GM12878 (cell line): ENCODE measurements around the gene TLX2. TPM values are rescaled to one million over a fixed set of nuclear protein-coding genes. Genes with fewer than 3 reads are reported as not detected.

ENCODE experiments used
- ATAC-seq: fragments of 200-7000 bp; cut with Tn5 transposase; 3 replicates; pipeline ENCODE4 v1.9.1; 2020; ENCODE audit warnings: mild to moderate bottlenecking, moderate library complexity
- BruUV-seq: library from RNA; stranded (reverse); fragments of 400-500 nt; replicated peaks from 2 replicates; lab custom pipeline; 2021; lab: Mats Ljungman, UMichigan
- CTCF ChIA-PET: fragments of 300-600 bp; sonication (Branson Sonifier 250); formaldehyde crosslinking; extraction: SDS; loops from one replicate; lab custom pipeline; 2021; ENCODE audit warnings: inconsistent platforms; lab: Yijun Ruan, JAX
- POLR2A ChIA-PET: fragments of 350-600 bp; formaldehyde crosslinking; extraction: SDS; loops from one replicate; lab custom pipeline; 2021; ENCODE audit warnings: inconsistent platforms; lab: Charles Lee
- RAD21 ChIA-PET: fragments of 300-600 bp; sonication (Branson Sonifier 250); formaldehyde crosslinking; loops from one replicate; lab custom pipeline; 2023; ENCODE audit warnings: antibody characterized with exemption; ENCODE audit not compliant: unreplicated experiment; lab: Charles Lee
- SMC1A ChIA-PET: fragments of 300-600 bp; sonication (Branson Sonifier 250); formaldehyde crosslinking; loops from one replicate; lab custom pipeline; 2023; ENCODE audit not compliant: unreplicated experiment, uncharacterized antibody; lab: Charles Lee
- DNase-seq: peaks from one replicate; pipeline ENCODE4 v3.0.0-alpha.2; 2011; ENCODE audit warnings: low read depth, low spot score
- FAIRE-seq: peaks from 3 replicates; lab custom pipeline; 2011; peaks lifted over from hg19 to GRCh38; lab: Jason Lieb, UNC
- H2AFZ ChIP-seq: 2 replicates; pipeline ENCODE4 v1.6.0; 2011; ENCODE audit warnings: low read depth, low read length, control low read depth; ENCODE audit not compliant: control insufficient read depth
- H3K27ac ChIP-seq: 2 replicates; pipeline ENCODE4 v1.5.1; 2011; ENCODE audit warnings: control low read depth; ENCODE audit not compliant: control insufficient read depth, insufficient read depth
- H3K27me3 ChIP-seq, 2 experiments: replicated peaks in 1 of 2; 2 replicates each; pipeline versions ENCODE4 v1.6.0 to v1.6.1; 2011; ENCODE audit warnings: low read length in 1 of 2; ENCODE audit not compliant: control insufficient read depth in 2 of 2, insufficient read depth in 2 of 2
- H3K36me3 ChIP-seq, 2 experiments: 2 replicates each; pipeline ENCODE4 v1.5.1; 2011; ENCODE audit warnings: low read length in 1 of 2; ENCODE audit not compliant: control insufficient read depth in 2 of 2, insufficient read depth in 2 of 2
- H3K4me1 ChIP-seq: 2 replicates; pipeline ENCODE4 v1.6.1; 2011; ENCODE audit warnings: mild to moderate bottlenecking, low read length, moderate library complexity, mixed read lengths; ENCODE audit not compliant: control insufficient read depth, insufficient read depth
- H3K4me2 ChIP-seq: 2 replicates; pipeline ENCODE4 v1.6.0; 2011; ENCODE audit warnings: control low read depth; ENCODE audit not compliant: control insufficient read depth, insufficient read depth
- H3K4me3 ChIP-seq: fragments of 200-600 bp; sonication (generic); 2 replicates; pipeline ENCODE4 v1.5.1; 2016
- H3K79me2 ChIP-seq: 2 replicates; pipeline ENCODE4 v1.6.0; 2011; ENCODE audit warnings: low read length; ENCODE audit not compliant: control insufficient read depth, insufficient read depth
- H3K9ac ChIP-seq: 2 replicates; pipeline ENCODE4 v1.8.0; 2011; ENCODE audit warnings: low read length, control low read depth, mixed read lengths; ENCODE audit not compliant: control insufficient read depth, insufficient read depth
- H3K9me3 ChIP-seq: replicated peaks from 3 replicates; pipeline ENCODE4 v1.5.1; 2011; ENCODE audit warnings: mild to moderate bottlenecking, low read length; ENCODE audit not compliant: control insufficient read depth, insufficient read depth
- H4K20me1 ChIP-seq: 2 replicates; pipeline ENCODE4 v1.6.0; 2011; ENCODE audit not compliant: control insufficient read depth, insufficient read depth
- ATF3 ChIP-seq: IDR thresholded peaks from 2 replicates; pipeline ENCODE4 v1.6.1; 2011; ENCODE audit warnings: low read depth, mild to moderate bottlenecking, low read length, moderate library complexity, borderline replicate concordance; ENCODE audit errors: extremely low read depth
- CHD4 ChIP-seq: fragments of 200-600 bp; sonication (generic); IDR thresholded peaks from 2 replicates; pipeline ENCODE4 v1.6.1; 2016; ENCODE audit warnings: mild to moderate bottlenecking
- CREB1 ChIP-seq: IDR thresholded peaks from 2 replicates; pipeline ENCODE4 v1.6.1; 2012; ENCODE audit warnings: low read depth, mild to moderate bottlenecking, inconsistent platforms
- DPF2 ChIP-seq: fragments of 450-650 bp; IDR thresholded peaks from 2 replicates; pipeline ENCODE4 v1.6.1; 2017; ENCODE audit warnings: mild to moderate bottlenecking
- EGR1 ChIP-seq, 2 experiments: IDR thresholded peaks; 1 replicate in 1 of 2; 2 replicates in 1 of 2; pipeline ENCODE4 v1.6.1; 2011 to 2012; ENCODE audit warnings: low read depth in 2 of 2, low read length in 2 of 2, borderline replicate concordance in 1 of 2, mild to moderate bottlenecking in 1 of 2, moderate library complexity in 1 of 2
- GABPA ChIP-seq: IDR thresholded peaks from 2 replicates; pipeline ENCODE4 v1.6.1; 2014; ENCODE audit warnings: antibody characterized with exemption, low read depth, mild to moderate bottlenecking, inconsistent platforms
- GATAD2B ChIP-seq: fragments of 450-650 bp; conservative IDR thresholded peaks from 2 replicates; pipeline ENCODE4 v1.6.1; 2017; ENCODE audit warnings: low read depth, mild to moderate bottlenecking, moderate library complexity
- KAT2A ChIP-seq: conservative IDR thresholded peaks from 2 replicates; pipeline ENCODE4 v1.6.1; 2011; ENCODE audit warnings: low read depth, low read length; ENCODE audit not compliant: control insufficient read depth
- NFYA ChIP-seq: IDR thresholded peaks from 2 replicates; pipeline ENCODE4 v1.6.1; 2011; ENCODE audit warnings: low read depth, mild to moderate bottlenecking, low read length, improper control_type of control experiment, borderline replicate concordance
- PML ChIP-seq: IDR thresholded peaks from 2 replicates; pipeline ENCODE4 v1.6.1; 2012; ENCODE audit warnings: low read length, inconsistent platforms
- POLR2A ChIP-seq: IDR thresholded peaks from 2 replicates; pipeline ENCODE4 v1.6.1; 2011; ENCODE audit warnings: low read depth, mild to moderate bottlenecking, low read length
- POU2F2 ChIP-seq: IDR thresholded peaks from 3 replicates; pipeline ENCODE4 v1.6.1; 2011; ENCODE audit warnings: low read depth, mild to moderate bottlenecking, low read length, borderline replicate concordance
- RBBP5 ChIP-seq: fragments of 200-600 bp; sonication (generic); conservative IDR thresholded peaks from 2 replicates; pipeline ENCODE4 v1.6.1; 2016
- RELA ChIP-seq: fragments of 450-650 bp; IDR thresholded peaks from 2 replicates; pipeline ENCODE4 v1.8.0; 2014; ENCODE audit warnings: borderline replicate concordance; ENCODE audit not compliant: partially characterized antibody
- RFX5 ChIP-seq: IDR thresholded peaks from 2 replicates; pipeline ENCODE4 v1.6.1; 2011; ENCODE audit warnings: low read depth, low read length, improper control_type of control experiment
- SIX5 ChIP-seq: IDR thresholded peaks from 2 replicates; pipeline ENCODE4 v1.6.1; 2011; ENCODE audit warnings: mild to moderate bottlenecking, low read depth, low read length, moderate library complexity; ENCODE audit not compliant: severe bottlenecking
- SMAD1 ChIP-seq: fragments of 450-650 bp; IDR thresholded peaks from 2 replicates; pipeline ENCODE4 v1.6.1; 2018; ENCODE audit warnings: mild to moderate bottlenecking, low read depth; ENCODE audit not compliant: partially characterized antibody
- SPI1 ChIP-seq: IDR thresholded peaks from 2 replicates; pipeline ENCODE4 v1.6.1; 2011; ENCODE audit warnings: low read depth, mild to moderate bottlenecking, low read length, moderate library complexity, borderline replicate concordance; ENCODE audit not compliant: insufficient read depth
- STAT3 ChIP-seq: IDR thresholded peaks from 2 replicates; pipeline ENCODE4 v1.6.1; 2011; ENCODE audit warnings: low read depth, low read length, improper control_type of control experiment
- TCF7 ChIP-seq: IDR thresholded peaks from 2 replicates; pipeline ENCODE4 v1.6.1; 2014; ENCODE audit warnings: antibody characterized with exemption, borderline replicate concordance
- YY1 ChIP-seq: IDR thresholded peaks from 2 replicates; pipeline ENCODE4 v1.6.1; 2011; ENCODE audit warnings: low read depth, mild to moderate bottlenecking, low read length
- ZNF24 ChIP-seq: fragments of 450-650 bp; IDR thresholded peaks from 2 replicates; pipeline ENCODE4 v1.6.1; 2017; ENCODE audit warnings: antibody characterized with exemption, mild to moderate bottlenecking
- WGBS: methylation state at CpG from one replicate; pipeline ENCODE4 v1.1.6; 2016; ENCODE audit warnings: low lambda C conversion rate; ENCODE audit not compliant: insufficient replicate concordance, insufficient coverage; ENCODE audit errors: missing lambda C conversion rate; 5-methylcytosine and 5-hydroxymethylcytosine counted together
- in situ Hi-C: fragments of 300-500 bp; cut with MboI; formaldehyde crosslinking; loops from 9 replicates; pipeline ENCODE4 v1.14.3; 2018; ENCODE audit warnings: mixed read lengths
- intact Hi-C: fragments of 100-400 bp; cut with micrococcal nuclease; formaldehyde crosslinking; loops from one replicate; pipeline ENCODE4 v1.14.2; 2022; ENCODE audit not compliant: unreplicated experiment
- polyA plus RNA-seq, 11 experiments: library from polyadenylated mRNA; depleted of rRNA in 4 of 11; unstranded in 6 of 11; stranded (reverse) in 5 of 11; fragments of >200 nt; fragmentation: Nextera tagmentation in 4 of 11; fragmentation: Illumina TruSeq in 1 of 11; extraction: Ambion mirVana in 4 of 11; extraction: Trizol in 1 of 11; gene quantifications; 1 replicate in 1 of 11; 2 replicates in 10 of 11; pipeline versions ENCODE4 v1.2.1 to v1.2.3, GENCODE V29; 2011 to 2016; ENCODE audit warnings: inconsistent platforms in 2 of 11, missing spikeins in 2 of 11, low read depth in 1 of 11
- total RNA-seq, 4 experiments: library from RNA; depleted of rRNA in 3 of 4; stranded (reverse); fragments of >200 nt in 3 of 4; fragmentation: Illumina TruSeq in 1 of 4; extraction: Trizol in 1 of 4; gene quantifications; 2 replicates each; pipeline versions ENCODE4 v1.2.1 to v1.2.3, GENCODE V29; 2013 to 2021

The TLX2 gene
- total and polyA plus RNA-seq, 10 of the 15 experiments (the other 5 are each of a cell fraction or from before 2014, with no cell fraction given): 0.06 to 5.5 (median 3.6) TPM; not detected in 1

GRCh38 chr2:74505448-74506246 is 8.6 kb upstream of the TLX2 start (continued):
- TF ChIP-seq ATF3: no peak
- TF ChIP-seq KAT2A: no peak
- no peak for TF ChIP-seq PML
- TF ChIP-seq, all 136 proteins: peak for 0

GRCh38 chr2:74507145-74507925 is 6.9 kb upstream of the TLX2 start, which contains the start of gene PCGF1:
PCGF1 (minus strand) TSS chr2:74507695; CDS start chr2:74507668, 27 bp downstream.
- peak; percentile 97 for FAIRE-seq
- DNase-seq: peak; percentile 95
- intact Hi-C loops: loop anchor here (1.0 kb wide), 2 partner anchors 22 to 80 kb away; partner anchors contain the start of genes AUP1 and HTRA2
- no TSS peak for BruUV-seq
- peaks cover 27% of the 10 kb centered on the region for H3K4me1 ChIP-seq
- POLR2A ChIA-PET: interaction anchor here (0.7 to 5.8 kb wide), 13 partner anchors 15 to 111 kb away, joined by 3 to 33 read pairs (median 4); partner anchors contain the start of genes AUP1, DQX1, HTRA2 and TTC31
- H4K20me1 ChIP-seq: no peaks in the 10 kb centered on the region
- H3K4me3 ChIP-seq: peak within 1 kb of the TSS; percentile 98
- SMC1A ChIA-PET: interaction anchor here (0.7 to 5.2 kb wide), 8 partner anchors 15 to 79 kb away, joined by 3 to 71 read pairs (median 4); partner anchors contain the start of genes AUP1, DQX1 and HTRA2
- RAD21 ChIA-PET: interaction anchor here (0.7 to 5.5 kb wide), 8 partner anchors 24 to 84 kb away, joined by 3 to 61 read pairs (median 4); partner anchors contain the start of genes AUP1, HTRA2 and WBP1
- H3K9me3 ChIP-seq: no peaks in the 10 kb centered on the region
- peaks cover 0 to under 1% of the 10 kb centered on the region in 2 experiments; a peak in 1 of 4 replicates for H3K27me3 ChIP-seq
- H3K9ac ChIP-seq: peak within 1 kb of the TSS; percentile 93
- ATAC-seq: peak; percentile 89
- peak within 1 kb of the TSS; percentile 95 for H3K4me2 ChIP-seq
- H2AFZ ChIP-seq: peak within 1 kb of the TSS; percentile 100
- H3K27ac ChIP-seq: peak within 1 kb of the TSS; percentile 97
- in situ Hi-C loops: no loop called here
- 1% methylated on average over 56 of the region's 56 CpGs for WGBS
- CTCF ChIA-PET: interaction anchor here (0.6 to 13.9 kb wide), 10 partner anchors 12 to 79 kb away, joined by 3 to 231 read pairs (median 4); partner anchors contain the start of genes AUP1, CCDC142, DQX1 and HTRA2
- peaks cover 12% of the 10 kb centered on the region for H3K79me2 ChIP-seq
- H3K36me3 ChIP-seq: peaks cover 0 to 7% of the 10 kb centered on the region in 2 experiments; a peak in 1 of 4 replicates
- peak; percentile 98 for TF ChIP-seq YY1
- TF ChIP-seq SMAD1: peak; percentile 27
- TF ChIP-seq GABPA: peak; percentile 86
- TF ChIP-seq POU2F2: peak; percentile 54; the same call in 1 of the 3 replicates
- no peak for TF ChIP-seq RFX5
- no peak for TF ChIP-seq SPI1
- peak; percentile 49 for TF ChIP-seq CREB1
- TF ChIP-seq POLR2A: peak; percentile 94
- TF ChIP-seq STAT3: no peak
- TF ChIP-seq ZNF24: no peak
- TF ChIP-seq CHD4: no peak
- no peak for TF ChIP-seq NFYA
- no peak for TF ChIP-seq TCF7
- peak in 1 of 2 experiments; percentile 44; a peak in 1 of 3 replicates for TF ChIP-seq EGR1 (IDR thresholded peaks at IDR 0.05; ENCODE audit: borderline replicate concordance in 1 of 2, low read depth in 2 of 2, low read length in 2 of 2)
- peak; percentile 50 for TF ChIP-seq RELA
- no peak for TF ChIP-seq SIX5
- peak; percentile 31; the same call in 1 of the 2 replicates for TF ChIP-seq DPF2
- TF ChIP-seq GATAD2B: peak; percentile 54
- no peak for TF ChIP-seq RBBP5
